Bronchial epithelial cell (primary cell): Measurements from ENCODE around the gene PCDHA7. TPM values are rescaled to one million over a fixed set of nuclear protein-coding genes. Genes with fewer than 3 reads are reported as not detected.
"Not testable (repeated sequence)": the region's sequence is repeated elsewhere in the genome, so short reads cannot be mapped to it uniquely, and the experiment has no call there.

ENCODE experiments used
- DNase-seq: peaks from one replicate; pipeline ENCODE4 v3.0.0-alpha.2; 2010; ENCODE audit warnings: low read depth
- FAIRE-seq: peaks from 2 replicates; lab custom pipeline; 2011; peaks lifted over from hg19 to GRCh38; lab: Jason Lieb, UNC
- H3K27me3 ChIP-seq: 2 replicates; pipeline ENCODE4 v1.5.1; 2011; ENCODE audit warnings: low read length; ENCODE audit not compliant: control insufficient read depth, insufficient read depth
- H3K36me3 ChIP-seq: 2 replicates; pipeline ENCODE4 v1.5.1; 2011; ENCODE audit warnings: low read length; ENCODE audit not compliant: control insufficient read depth, insufficient read depth
- H3K4me3 ChIP-seq: 2 replicates; pipeline ENCODE4 v1.5.1; 2011; ENCODE audit warnings: mild to moderate bottlenecking, low read depth, low read length, control low read depth
- total RNA-seq: library from RNA; depleted of rRNA; stranded (reverse); fragments of >200 nt; gene quantifications from 2 replicates; pipeline ENCODE4 v1.2.1, GENCODE V29; 2014
- TF ChIP-seq, protein P1 (sequence below): IDR thresholded peaks from 2 replicates; pipeline ENCODE4 v1.5.1; 2011; ENCODE audit warnings: mild to moderate bottlenecking, moderate library complexity, low read length, control low read depth, inconsistent platforms; ENCODE audit not compliant: insufficient read depth, severe bottlenecking

Gene PCDHA7
- total RNA-seq, 1 donor from 2014 or later: under 0.01 TPM

DNA sequence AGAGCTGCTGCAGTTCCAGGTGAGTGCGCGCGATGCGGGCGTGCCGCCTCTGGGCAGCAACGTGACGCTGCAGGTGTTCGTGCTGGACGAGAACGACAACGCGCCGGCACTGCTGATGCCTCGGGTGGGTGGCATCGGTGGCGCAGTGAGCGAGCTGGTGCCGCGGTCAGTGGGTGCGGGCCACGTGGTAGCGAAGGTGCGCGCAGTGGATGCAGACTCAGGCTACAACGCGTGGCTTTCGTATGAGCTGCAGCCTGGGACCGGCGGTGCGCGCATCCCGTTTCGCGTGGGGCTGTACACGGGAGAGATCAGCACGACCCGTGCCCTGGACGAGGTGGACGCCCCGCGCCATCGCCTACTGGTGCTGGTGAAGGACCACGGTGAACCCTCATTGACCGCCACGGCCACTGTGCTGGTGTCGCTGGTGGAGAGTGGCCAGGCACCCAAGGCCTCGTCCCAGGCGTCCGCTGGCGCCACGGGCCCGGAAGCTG lies 31.2 kb upstream of the PCDHA7 start:
- DNase-seq (no peak), FAIRE-seq (no peak)
- TF ChIP-seq, protein P1, sequence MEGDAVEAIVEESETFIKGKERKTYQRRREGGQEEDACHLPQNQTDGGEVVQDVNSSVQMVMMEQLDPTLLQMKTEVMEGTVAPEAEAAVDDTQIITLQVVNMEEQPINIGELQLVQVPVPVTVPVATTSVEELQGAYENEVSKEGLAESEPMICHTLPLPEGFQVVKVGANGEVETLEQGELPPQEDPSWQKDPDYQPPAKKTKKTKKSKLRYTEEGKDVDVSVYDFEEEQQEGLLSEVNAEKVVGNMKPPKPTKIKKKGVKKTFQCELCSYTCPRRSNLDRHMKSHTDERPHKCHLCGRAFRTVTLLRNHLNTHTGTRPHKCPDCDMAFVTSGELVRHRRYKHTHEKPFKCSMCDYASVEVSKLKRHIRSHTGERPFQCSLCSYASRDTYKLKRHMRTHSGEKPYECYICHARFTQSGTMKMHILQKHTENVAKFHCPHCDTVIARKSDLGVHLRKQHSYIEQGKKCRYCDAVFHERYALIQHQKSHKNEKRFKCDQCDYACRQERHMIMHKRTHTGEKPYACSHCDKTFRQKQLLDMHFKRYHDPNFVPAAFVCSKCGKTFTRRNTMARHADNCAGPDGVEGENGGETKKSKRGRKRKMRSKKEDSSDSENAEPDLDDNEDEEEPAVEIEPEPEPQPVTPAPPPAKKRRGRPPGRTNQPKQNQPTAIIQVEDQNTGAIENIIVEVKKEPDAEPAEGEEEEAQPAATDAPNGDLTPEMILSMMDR: no peak
- H3K4me3 ChIP-seq: no peak overlapping the region
- H3K27me3 ChIP-seq: no peaks in the 10 kb centered on the region
- no peaks in the 10 kb centered on the region for H3K36me3 ChIP-seq

DNA sequence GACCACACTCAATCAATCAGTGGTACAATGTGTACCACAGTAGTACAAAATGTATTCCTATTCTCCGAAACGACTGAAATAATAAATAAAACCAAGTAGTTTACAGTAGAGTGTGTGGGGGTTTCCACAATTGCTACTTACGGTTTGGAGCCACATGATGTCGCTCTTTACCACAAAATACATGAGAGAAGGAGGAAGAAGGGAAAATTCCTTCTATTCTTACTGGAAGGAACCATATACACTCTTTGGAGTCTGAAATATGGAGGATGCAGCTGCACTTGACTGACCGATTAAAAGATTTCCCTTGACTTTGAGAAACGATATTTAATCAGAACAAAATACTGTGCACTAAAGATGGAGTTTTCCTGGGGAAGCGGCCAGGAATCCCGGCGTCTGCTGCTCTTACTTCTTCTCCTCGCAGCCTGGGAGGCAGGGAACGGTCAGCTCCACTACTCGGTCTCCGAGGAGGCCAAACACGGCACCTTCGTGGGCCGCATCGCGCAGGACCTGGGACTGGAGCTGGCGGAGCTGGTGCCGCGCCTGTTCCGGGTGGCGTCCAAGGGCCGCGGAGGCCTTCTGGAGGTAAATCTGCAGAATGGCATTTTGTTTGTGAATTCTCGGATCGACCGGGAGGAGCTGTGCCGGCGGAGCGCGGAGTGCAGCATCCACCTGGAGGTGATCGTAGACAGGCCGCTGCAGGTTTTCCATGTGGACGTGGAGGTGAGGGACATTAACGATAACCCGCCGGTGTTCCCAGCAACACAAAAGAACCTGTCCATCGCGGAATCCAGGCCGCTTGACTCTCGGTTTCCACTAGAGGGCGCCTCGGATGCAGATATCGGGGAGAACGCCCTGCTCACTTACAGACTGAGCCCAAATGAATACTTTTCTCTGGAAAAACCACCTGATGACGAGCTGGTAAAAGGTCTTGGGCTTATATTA lies 27.0 kb upstream of the PCDHA7 start, which contains the start of gene PCDHA4:
PCDHA4 (plus strand) TSS at position 235 of the 942 bp plus-strand sequence.
- TF ChIP-seq, protein P1: peak; percentile 27
- Histone ChIP-seq H3K27me3 (no peaks in the 10 kb centered on the region), H3K4me3 (peak within 1 kb of the TSS; percentile 26), H3K36me3 (no peaks in the 10 kb centered on the region)
- DNase-seq (no peak), FAIRE-seq (no peak)

GRCh38 chr5:140808241-140808888 lies 25.7 kb upstream of the PCDHA7 start:
- not testable (repeated sequence) for H3K27me3 ChIP-seq, H3K36me3 ChIP-seq, H3K4me3 ChIP-seq, FAIRE-seq, DNase-seq

DNA sequence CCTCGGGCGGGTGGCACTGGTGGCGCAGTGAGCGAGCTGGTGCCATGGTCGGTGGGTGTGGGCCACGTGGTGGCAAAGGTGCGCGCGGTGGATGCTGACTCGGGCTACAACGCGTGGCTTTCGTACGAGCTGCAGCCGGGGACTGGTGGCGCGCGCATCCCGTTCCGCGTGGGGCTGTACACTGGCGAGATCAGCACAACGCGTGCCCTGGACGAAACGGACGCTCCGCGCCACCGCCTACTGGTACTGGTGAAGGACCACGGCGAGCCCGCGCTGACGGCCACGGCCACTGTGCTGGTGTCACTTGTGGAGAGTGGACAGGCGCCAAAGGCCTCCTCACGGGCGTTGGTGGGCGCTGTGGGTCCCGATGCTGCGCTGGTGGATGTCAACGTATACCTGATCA lies 25.2 kb upstream of the PCDHA7 start:
- FAIRE-seq: no peak
- TF ChIP-seq, protein P1: no peak
- H3K36me3 ChIP-seq: no peaks in the 10 kb centered on the region
- no peaks in the 10 kb centered on the region for H3K27me3 ChIP-seq
- no peak overlapping the region for H3K4me3 ChIP-seq
- no peak for DNase-seq

DNA sequence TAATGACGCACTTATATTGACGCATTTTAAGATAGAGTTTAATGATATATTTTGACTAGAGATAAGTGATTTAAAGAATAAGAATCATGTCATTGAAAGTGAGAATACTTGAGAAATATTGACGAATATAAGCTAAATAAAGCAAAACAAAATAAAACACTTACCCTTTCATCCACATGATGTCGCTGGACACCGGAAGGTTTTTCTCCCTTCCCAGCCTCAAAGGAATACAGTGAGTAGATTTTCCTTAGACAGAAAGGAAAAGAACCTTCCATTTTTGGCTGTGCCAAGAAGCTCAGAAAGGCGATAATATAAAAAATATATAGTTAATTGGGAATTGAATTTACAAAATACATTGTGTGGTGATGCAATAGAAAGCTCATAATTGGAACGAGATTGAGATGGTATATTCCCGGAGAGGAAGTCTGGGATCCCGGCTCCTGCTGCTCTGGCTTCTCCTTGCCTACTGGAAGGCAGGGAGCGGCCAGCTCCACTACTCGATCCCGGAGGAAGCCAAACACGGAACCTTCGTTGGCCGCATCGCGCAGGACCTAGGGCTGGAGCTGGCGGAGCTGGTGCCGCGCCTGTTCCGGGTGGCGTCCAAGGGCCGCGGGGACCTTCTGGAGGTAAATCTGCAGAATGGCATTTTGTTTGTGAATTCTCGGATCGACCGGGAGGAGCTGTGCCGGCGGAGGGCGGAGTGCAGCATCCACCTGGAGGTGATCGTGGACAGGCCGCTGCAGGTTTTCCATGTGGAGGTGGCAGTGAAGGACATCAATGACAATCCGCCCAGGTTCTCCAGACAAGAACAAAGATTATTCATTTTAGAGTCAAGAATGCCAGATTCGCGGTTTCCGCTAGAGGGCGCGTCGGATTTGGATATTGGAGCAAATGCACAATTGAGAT lies 12.4 kb upstream of the PCDHA7 start, which contains the start of gene PCDHA5:
PCDHA5 (plus strand) TSS at position 239 of the 906 bp plus-strand sequence.
- TF ChIP-seq, protein P1: peak; percentile 35
- FAIRE-seq (no peak), DNase-seq (peak; percentile 13)
- H3K27me3 ChIP-seq: no peaks in the 10 kb centered on the region
- H3K36me3 ChIP-seq: no peaks in the 10 kb centered on the region
- H3K4me3 ChIP-seq: no peak within 1 kb of the TSS
